Measurements from ENCODE around the gene SLC4A9.

DNA sequence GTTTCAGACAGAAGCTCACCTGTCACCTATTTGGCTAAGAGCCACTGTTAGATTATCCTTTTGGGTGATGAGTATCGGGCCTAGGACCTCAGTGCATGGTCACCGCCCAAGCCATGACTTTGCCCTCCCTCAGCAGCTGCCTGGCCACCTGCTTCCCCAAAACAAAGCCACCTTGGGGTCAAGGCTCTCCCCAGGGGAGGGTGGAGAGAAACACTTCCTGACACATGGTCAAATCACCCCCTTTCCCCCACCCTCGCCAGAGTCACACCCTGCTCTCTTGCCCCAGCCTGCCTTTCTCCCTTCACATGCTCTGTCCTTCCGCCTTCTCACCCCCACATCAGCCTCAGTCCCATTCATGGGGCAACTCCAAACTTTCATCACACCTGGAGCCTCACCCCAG is 11.9 kb upstream of the SLC4A9 start:
- TF ChIP-seq, protein P1, sequence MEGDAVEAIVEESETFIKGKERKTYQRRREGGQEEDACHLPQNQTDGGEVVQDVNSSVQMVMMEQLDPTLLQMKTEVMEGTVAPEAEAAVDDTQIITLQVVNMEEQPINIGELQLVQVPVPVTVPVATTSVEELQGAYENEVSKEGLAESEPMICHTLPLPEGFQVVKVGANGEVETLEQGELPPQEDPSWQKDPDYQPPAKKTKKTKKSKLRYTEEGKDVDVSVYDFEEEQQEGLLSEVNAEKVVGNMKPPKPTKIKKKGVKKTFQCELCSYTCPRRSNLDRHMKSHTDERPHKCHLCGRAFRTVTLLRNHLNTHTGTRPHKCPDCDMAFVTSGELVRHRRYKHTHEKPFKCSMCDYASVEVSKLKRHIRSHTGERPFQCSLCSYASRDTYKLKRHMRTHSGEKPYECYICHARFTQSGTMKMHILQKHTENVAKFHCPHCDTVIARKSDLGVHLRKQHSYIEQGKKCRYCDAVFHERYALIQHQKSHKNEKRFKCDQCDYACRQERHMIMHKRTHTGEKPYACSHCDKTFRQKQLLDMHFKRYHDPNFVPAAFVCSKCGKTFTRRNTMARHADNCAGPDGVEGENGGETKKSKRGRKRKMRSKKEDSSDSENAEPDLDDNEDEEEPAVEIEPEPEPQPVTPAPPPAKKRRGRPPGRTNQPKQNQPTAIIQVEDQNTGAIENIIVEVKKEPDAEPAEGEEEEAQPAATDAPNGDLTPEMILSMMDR (IDR thresholded peaks at IDR 0.05) = no peak
- TF ChIP-seq POLR2A (IDR thresholded peaks at IDR 0.05) = no peak
